Epithelial cell of proximal tubule (primary cell): ENCODE results near the gene STAT5B. TPM values are rescaled to one million over a fixed set of nuclear protein-coding genes. Genes with fewer than 3 reads are reported as not detected.
"Not testable (repeated sequence)": the region's sequence is repeated elsewhere in the genome, so short reads cannot be mapped to it uniquely, and the experiment has no call there.

Experiments used
- DNase-seq: peaks from one replicate; pipeline ENCODE4 v3.0.0-alpha.2; 2011; ENCODE audit warnings: low read depth
- H3K4me3 ChIP-seq: 2 replicates; pipeline ENCODE4 v1.5.1; 2011; ENCODE audit warnings: low read depth, mild to moderate bottlenecking, low read length
- CTCF ChIP-seq: conservative IDR thresholded peaks from 2 replicates; pipeline ENCODE4 v1.5.1; 2012; ENCODE audit warnings: low read depth, mild to moderate bottlenecking, low read length
- total RNA-seq: library from RNA; depleted of rRNA; stranded (reverse); fragments of >200 nt; gene quantifications from 2 replicates; pipeline ENCODE4 v1.2.3, GENCODE V29; 2015

STAT5B gene
- total RNA-seq, 1 donor from 2014 or later: 16.0 TPM

- no peak overlapping the region for H3K4me3 ChIP-seq
- no peak for TF ChIP-seq CTCF
- DNase-seq: no peak
Observed at GRCh38 chr17:42306385-42306667, 30.1 kb upstream of the STAT5B start.

GRCh38 chr17:42305543-42306384 is 29.6 kb upstream of the STAT5B start:
- TF ChIP-seq CTCF: no peak
- DNase-seq: no peak
- no peak overlapping the region for H3K4me3 ChIP-seq

- not testable (repeated sequence) for DNase-seq, H3K4me3 ChIP-seq
Observed at GRCh38 chr17:42305031-42305330, 28.8 kb upstream of the STAT5B start.

GRCh38 chr17:42304187-42305030 is 28.2 kb upstream of the STAT5B start:
- no peak for DNase-seq
- TF ChIP-seq CTCF: no peak
- no peak overlapping the region for H3K4me3 ChIP-seq

- H3K4me3 ChIP-seq: no peak overlapping the region
- no peak for TF ChIP-seq CTCF
- no peak for DNase-seq
Observed at GRCh38 chr17:42303694-42304093, 27.5 kb upstream of the STAT5B start.

- H3K4me3 ChIP-seq: no peak overlapping the region
- no peak for DNase-seq
- TF ChIP-seq CTCF: no peak
Observed at GRCh38 chr17:42301022-42301421, 24.8 kb upstream of the STAT5B start.

GRCh38 chr17:42299913-42300312 is 23.7 kb upstream of the STAT5B start:
- DNase-seq: not testable (repeated sequence)

GRCh38 chr17:42299361-42299760 is 23.2 kb upstream of the STAT5B start:
- DNase-seq, H3K4me3 ChIP-seq: not testable (repeated sequence)

More at GRCh38 chr17:42299913-42300312, 23.7 kb upstream of the STAT5B start:
- not testable (repeated sequence) for H3K4me3 ChIP-seq

- DNase-seq: not testable (repeated sequence)
Observed at GRCh38 chr17:42297775-42298174, 21.6 kb upstream of the STAT5B start.

More at GRCh38 chr17:42297775-42298174, 21.6 kb upstream of the STAT5B start:
- not testable (repeated sequence) for H3K4me3 ChIP-seq
